HG02852 (cell line): Measurements from ENCODE around the gene IFI30.
"Not testable (repeated sequence)": the region's sequence is repeated elsewhere in the genome, so short reads cannot be mapped to it uniquely, and the experiment has no call there.

Experiments
- ATAC-seq: cut with Tn5 transposase; IDR thresholded peaks from one replicate; pipeline ENCODE4 v1.9.1; 2021; ENCODE audit warnings: mild to moderate bottlenecking, moderate library complexity; ENCODE audit not compliant: unreplicated experiment

IFI30 gene

GRCh38 chr19:18202397-18202777 lies 28.8 kb downstream of the IFI30 start:
- no peak for ATAC-seq

- no peak for ATAC-seq
Observed at GRCh38 chr19:18202778-18203407, 29.3 kb downstream of the IFI30 start.

GRCh38 chr19:18203408-18203862 lies 29.8 kb downstream of the IFI30 start:
- ATAC-seq: peak; percentile 19

GRCh38 chr19:18203863-18204393 lies 30.3 kb downstream of the IFI30 start, which contains the start of gene RAB3A:
RAB3A (minus strand) TSS chr19:18204042; CDS start chr19:18202740, 1,302 bp downstream.
- ATAC-seq: peak; percentile 83

GRCh38 chr19:18204394-18205199 lies 31.0 kb downstream of the IFI30 start:
- ATAC-seq: peak; percentile 5

- ATAC-seq: no peak
Observed at GRCh38 chr19:18205200-18205892, 31.7 kb downstream of the IFI30 start.

- no peak for ATAC-seq
Observed at GRCh38 chr19:18206018-18206417, 32.4 kb downstream of the IFI30 start.

- ATAC-seq: no peak
Observed at GRCh38 chr19:18208098-18208951, 34.7 kb downstream of the IFI30 start.

GRCh38 chr19:18209912-18210311 lies 36.3 kb downstream of the IFI30 start:
- ATAC-seq: not testable (repeated sequence)

GRCh38 chr19:18211683-18212082 lies 38.1 kb downstream of the IFI30 start:
- no peak for ATAC-seq

- ATAC-seq: no peak
Observed at GRCh38 chr19:18214779-18215433, 41.3 kb downstream of the IFI30 start.

GRCh38 chr19:18216789-18217188 lies 43.2 kb downstream of the IFI30 start:
- no peak for ATAC-seq

- ATAC-seq: no peak
Observed at GRCh38 chr19:18218159-18218558, 44.5 kb downstream of the IFI30 start.

GRCh38 chr19:18218600-18218999 lies 45.0 kb downstream of the IFI30 start:
- no peak for ATAC-seq

- no peak for ATAC-seq
Observed at GRCh38 chr19:18219911-18220631, 46.5 kb downstream of the IFI30 start.

GRCh38 chr19:18220632-18221275 lies 47.1 kb downstream of the IFI30 start:
- ATAC-seq: no peak

GRCh38 chr19:18221815-18222725 lies 48.5 kb downstream of the IFI30 start:
- ATAC-seq: no peak
